Measurements from ENCODE around the gene ERAL1.

DNA sequence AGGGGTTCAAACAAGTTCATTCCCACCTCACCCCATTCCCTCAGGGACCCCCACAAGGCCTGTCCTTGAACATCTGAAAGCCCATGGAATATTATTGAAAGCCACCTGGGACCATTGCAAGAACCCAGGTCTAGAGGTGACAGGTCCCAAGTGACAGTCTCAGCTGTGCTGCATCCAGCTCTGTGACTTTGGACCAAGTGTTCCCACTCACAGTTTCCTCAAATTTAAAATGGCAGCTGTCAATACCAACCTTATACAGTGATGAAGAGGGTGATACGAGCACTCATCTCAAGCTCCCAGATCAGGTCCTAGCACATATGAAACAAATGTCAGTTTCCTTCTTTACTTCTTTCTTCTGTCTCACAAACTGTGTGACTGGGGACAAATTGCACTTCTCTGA is 9.1 kb downstream of the ERAL1 start:
- TF ChIP-seq, protein P1, sequence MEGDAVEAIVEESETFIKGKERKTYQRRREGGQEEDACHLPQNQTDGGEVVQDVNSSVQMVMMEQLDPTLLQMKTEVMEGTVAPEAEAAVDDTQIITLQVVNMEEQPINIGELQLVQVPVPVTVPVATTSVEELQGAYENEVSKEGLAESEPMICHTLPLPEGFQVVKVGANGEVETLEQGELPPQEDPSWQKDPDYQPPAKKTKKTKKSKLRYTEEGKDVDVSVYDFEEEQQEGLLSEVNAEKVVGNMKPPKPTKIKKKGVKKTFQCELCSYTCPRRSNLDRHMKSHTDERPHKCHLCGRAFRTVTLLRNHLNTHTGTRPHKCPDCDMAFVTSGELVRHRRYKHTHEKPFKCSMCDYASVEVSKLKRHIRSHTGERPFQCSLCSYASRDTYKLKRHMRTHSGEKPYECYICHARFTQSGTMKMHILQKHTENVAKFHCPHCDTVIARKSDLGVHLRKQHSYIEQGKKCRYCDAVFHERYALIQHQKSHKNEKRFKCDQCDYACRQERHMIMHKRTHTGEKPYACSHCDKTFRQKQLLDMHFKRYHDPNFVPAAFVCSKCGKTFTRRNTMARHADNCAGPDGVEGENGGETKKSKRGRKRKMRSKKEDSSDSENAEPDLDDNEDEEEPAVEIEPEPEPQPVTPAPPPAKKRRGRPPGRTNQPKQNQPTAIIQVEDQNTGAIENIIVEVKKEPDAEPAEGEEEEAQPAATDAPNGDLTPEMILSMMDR (conservative IDR thresholded peaks at IDR 0.05) = no peak
- no peak for TF ChIP-seq EZH2 (IDR thresholded peaks at IDR 0.05; ENCODE audit: low read depth)
